HepG2 (cell line): ENCODE data around the gene IFI27. TPM values are rescaled to one million over a fixed set of nuclear protein-coding genes. Genes with fewer than 3 reads are reported as not detected.

Experiments used
- EED ChIP-seq: sonication (generic); formaldehyde crosslinking; IDR thresholded peaks from 2 replicates; pipeline ENCODE4 v1.5.0; 2020; ENCODE audit warnings: mild to moderate bottlenecking, missing genetic modification reagents
- ELF4 ChIP-seq: sonication (generic); formaldehyde crosslinking; IDR thresholded peaks from 2 replicates; pipeline ENCODE4 v1.5.0; 2020; ENCODE audit warnings: missing genetic modification reagents, mild to moderate bottlenecking, moderate library complexity, borderline replicate concordance
- FLYWCH1 ChIP-seq: sonication (generic); formaldehyde crosslinking; IDR thresholded peaks from 2 replicates; pipeline ENCODE4 v1.8.1; 2023; ENCODE audit warnings: mild to moderate bottlenecking, missing genetic modification reagents
- FOXA1 ChIP-seq, 2 experiments: fragments of 450-650 bp in 1 of 2; sonication (generic) in 1 of 2; formaldehyde crosslinking in 1 of 2; IDR thresholded peaks; 2 replicates each; pipeline versions ENCODE4 v1.4.0 to v1.6.1; 2016 to 2020; ENCODE audit warnings: missing genetic modification reagents in 1 of 2
- FOXK2 ChIP-seq: fragments of 450-650 bp; IDR thresholded peaks from 2 replicates; pipeline ENCODE4 v1.6.1; 2016
- GATA4 ChIP-seq: sonication (generic); IDR thresholded peaks from 2 replicates; pipeline ENCODE4 v1.6.1; 2016; ENCODE audit warnings: antibody characterized with exemption, low read depth, borderline replicate concordance
- GFI1 ChIP-seq: sonication (generic); formaldehyde crosslinking; IDR thresholded peaks from 2 replicates; pipeline ENCODE4 v1.5.0; 2020; ENCODE audit warnings: missing genetic modification reagents, mild to moderate bottlenecking, borderline replicate concordance
- JUN ChIP-seq: sonication (generic); formaldehyde crosslinking; IDR thresholded peaks from 2 replicates; pipeline ENCODE4 v1.4.0; 2020; ENCODE audit warnings: mild to moderate bottlenecking, missing genetic modification reagents
- NFE2 ChIP-seq: sonication (generic); formaldehyde crosslinking; IDR thresholded peaks from 2 replicates; pipeline ENCODE4 v1.4.0; 2020; ENCODE audit warnings: missing genetic modification reagents
- POLR2AphosphoS2 ChIP-seq: IDR thresholded peaks from 2 replicates; pipeline ENCODE4 v1.6.1; 2011; ENCODE audit warnings: low read depth, low read length, improper control_type of control experiment
- RFX1 ChIP-seq: fragments of 450-650 bp; IDR thresholded peaks from 2 replicates; pipeline ENCODE4 v1.6.1; 2017
- SIX4 ChIP-seq: sonication (generic); formaldehyde crosslinking; IDR thresholded peaks from 2 replicates; pipeline ENCODE4 v1.4.0; 2020; ENCODE audit warnings: missing genetic modification reagents
- ZNF484 ChIP-seq: sonication (generic); formaldehyde crosslinking; IDR thresholded peaks from 2 replicates; pipeline ENCODE4 v1.5.1; 2020; ENCODE audit warnings: mild to moderate bottlenecking, low read depth, missing genetic modification reagents, borderline replicate concordance
- ZNF556 ChIP-seq: sonication (generic); formaldehyde crosslinking; IDR thresholded peaks from 2 replicates; pipeline ENCODE4 v1.4.0; 2020; ENCODE audit warnings: mild to moderate bottlenecking, missing genetic modification reagents, borderline replicate concordance
- ZNF660 ChIP-seq: sonication (generic); formaldehyde crosslinking; IDR thresholded peaks from 2 replicates; pipeline ENCODE4 v1.5.1; 2020; ENCODE audit warnings: mild to moderate bottlenecking, low read depth, missing genetic modification reagents, borderline replicate concordance
- polyA plus RNA-seq, 8 experiments: library from polyadenylated mRNA; depleted of rRNA in 3 of 8; stranded (reverse) in 7 of 8; unstranded in 1 of 8; fragments of >200 nt; fragmentation: Illumina TruSeq in 4 of 8; extraction: Trizol in 4 of 8; gene quantifications; 2 replicates each; pipeline versions ENCODE4 v1.2.1 to v1.2.3, GENCODE V29; 2011 to 2016; ENCODE audit warnings: low read depth in 4 of 8, missing spikeins in 1 of 8, mixed read lengths in 1 of 8; ENCODE audit not compliant: insufficient read depth in 1 of 8
- total RNA-seq, 5 experiments: library from RNA; depleted of rRNA; stranded (reverse); fragments of >200 nt; fragmentation: Illumina TruSeq; extraction: Trizol; gene quantifications; 2 replicates each; pipeline ENCODE4 v1.2.3, GENCODE V29; 2016; ENCODE audit warnings: low read depth in 1 of 5
- TF ChIP-seq, protein P1 (sequence below): sonication (generic); formaldehyde crosslinking; IDR thresholded peaks from 2 replicates; pipeline ENCODE4 v1.8.1; 2023; ENCODE audit warnings: mild to moderate bottlenecking, missing genetic modification reagents, borderline replicate concordance
- TF ChIP-seq, protein P2 (sequence below): sonication (generic); formaldehyde crosslinking; IDR thresholded peaks from 2 replicates; pipeline ENCODE4 v1.4.0; 2020; ENCODE audit warnings: missing genetic modification reagents
- TF ChIP-seq, protein P3 (sequence below): sonication (generic); formaldehyde crosslinking; IDR thresholded peaks from 2 replicates; pipeline ENCODE4 v1.5.0; 2020; ENCODE audit warnings: mild to moderate bottlenecking, missing genetic modification reagents, borderline replicate concordance
- TF ChIP-seq, protein P4 (sequence below): IDR thresholded peaks from 2 replicates; pipeline ENCODE4 v1.6.1; 2016; ENCODE audit warnings: low read depth, control low read depth
- TF ChIP-seq, protein P5 (sequence below): sonication (generic); formaldehyde crosslinking; IDR thresholded peaks from 2 replicates; pipeline ENCODE4 v1.5.0; 2020; ENCODE audit warnings: missing genetic modification reagents, mild to moderate bottlenecking, borderline replicate concordance
- TF ChIP-seq, protein P6 (sequence below): sonication (generic); formaldehyde crosslinking; conservative IDR thresholded peaks from 2 replicates; pipeline ENCODE4 v1.8.0; 2022; ENCODE audit warnings: missing genetic modification reagents

IFI27 gene
- total and polyA plus RNA-seq, 2 of the 13 experiments (the other 11 are each of a cell fraction or from before 2014, with no cell fraction given), result 1.2 to 1.7 TPM

DNA sequence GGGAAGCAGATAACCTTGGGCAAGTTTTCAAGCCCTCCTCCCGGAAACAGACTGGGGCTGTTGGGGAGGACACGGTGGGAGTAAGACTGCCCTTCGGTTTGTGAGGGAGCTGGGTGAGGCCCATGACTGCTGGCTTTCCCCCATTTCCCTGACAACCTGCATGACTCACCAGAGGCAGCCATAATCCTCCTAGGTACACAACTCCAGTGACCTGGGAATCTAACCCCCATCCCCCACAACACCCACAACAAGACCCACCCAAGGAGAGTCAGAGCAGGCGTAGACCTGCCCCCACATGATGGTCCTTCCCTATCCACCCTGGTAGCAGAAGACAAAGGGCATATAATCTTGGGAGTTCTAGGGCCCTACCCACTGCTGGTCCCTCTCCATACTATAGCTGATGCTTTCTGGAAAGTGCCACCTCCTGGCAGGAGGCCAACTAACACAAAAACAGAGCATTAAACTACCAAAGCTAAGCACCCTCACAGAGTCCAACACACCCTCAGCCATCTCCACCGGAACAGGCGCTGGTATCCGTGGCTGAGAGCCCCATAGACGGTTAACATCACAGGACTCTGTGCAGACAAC lies 44.4 kb upstream of the IFI27 start (continued):
- TF ChIP-seq FOXA1 (IDR thresholded peaks at IDR 0.05), result no peak
- no peak for TF ChIP-seq FOXA1 (CRISPR knock-in tag; IDR thresholded peaks at IDR 0.05)
- TF ChIP-seq GFI1, result no peak
- no peak for TF ChIP-seq FOXK2
- no peak for TF ChIP-seq ELF4 (CRISPR knock-in tag)
- no peak for TF ChIP-seq NFE2
- TF ChIP-seq, protein P1, sequence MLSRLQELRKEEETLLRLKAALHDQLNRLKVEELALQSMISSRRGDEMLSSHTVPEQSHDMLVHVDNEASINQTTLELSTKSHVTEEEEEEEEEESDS (CRISPR knock-in tag), result no peak
- no peak for TF ChIP-seq JUN (CRISPR knock-in tag)
- no peak for TF ChIP-seq GATA4
- TF ChIP-seq ZNF556 (CRISPR knock-in tag), result no peak
- TF ChIP-seq FLYWCH1 (CRISPR knock-in tag), result no peak
- TF ChIP-seq ZNF660 (CRISPR knock-in tag), result no peak
- TF ChIP-seq SIX4 (CRISPR knock-in tag), result no peak
- TF ChIP-seq, protein P2, sequence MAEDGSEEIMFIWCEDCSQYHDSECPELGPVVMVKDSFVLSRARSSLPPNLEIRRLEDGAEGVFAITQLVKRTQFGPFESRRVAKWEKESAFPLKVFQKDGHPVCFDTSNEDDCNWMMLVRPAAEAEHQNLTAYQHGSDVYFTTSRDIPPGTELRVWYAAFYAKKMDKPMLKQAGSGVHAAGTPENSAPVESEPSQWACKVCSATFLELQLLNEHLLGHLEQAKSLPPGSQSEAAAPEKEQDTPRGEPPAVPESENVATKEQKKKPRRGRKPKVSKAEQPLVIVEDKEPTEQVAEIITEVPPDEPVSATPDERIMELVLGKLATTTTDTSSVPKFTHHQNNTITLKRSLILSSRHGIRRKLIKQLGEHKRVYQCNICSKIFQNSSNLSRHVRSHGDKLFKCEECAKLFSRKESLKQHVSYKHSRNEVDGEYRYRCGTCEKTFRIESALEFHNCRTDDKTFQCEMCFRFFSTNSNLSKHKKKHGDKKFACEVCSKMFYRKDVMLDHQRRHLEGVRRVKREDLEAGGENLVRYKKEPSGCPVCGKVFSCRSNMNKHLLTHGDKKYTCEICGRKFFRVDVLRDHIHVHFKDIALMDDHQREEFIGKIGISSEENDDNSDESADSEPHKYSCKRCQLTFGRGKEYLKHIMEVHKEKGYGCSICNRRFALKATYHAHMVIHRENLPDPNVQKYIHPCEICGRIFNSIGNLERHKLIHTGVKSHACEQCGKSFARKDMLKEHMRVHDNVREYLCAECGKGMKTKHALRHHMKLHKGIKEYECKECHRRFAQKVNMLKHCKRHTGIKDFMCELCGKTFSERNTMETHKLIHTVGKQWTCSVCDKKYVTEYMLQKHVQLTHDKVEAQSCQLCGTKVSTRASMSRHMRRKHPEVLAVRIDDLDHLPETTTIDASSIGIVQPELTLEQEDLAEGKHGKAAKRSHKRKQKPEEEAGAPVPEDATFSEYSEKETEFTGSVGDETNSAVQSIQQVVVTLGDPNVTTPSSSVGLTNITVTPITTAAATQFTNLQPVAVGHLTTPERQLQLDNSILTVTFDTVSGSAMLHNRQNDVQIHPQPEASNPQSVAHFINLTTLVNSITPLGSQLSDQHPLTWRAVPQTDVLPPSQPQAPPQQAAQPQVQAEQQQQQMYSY (CRISPR knock-in tag), result no peak
- TF ChIP-seq RFX1, result peak; percentile 9; the same call in 1 of the 2 replicates
- no peak for TF ChIP-seq ZNF484 (CRISPR knock-in tag)
- TF ChIP-seq, protein P3, sequence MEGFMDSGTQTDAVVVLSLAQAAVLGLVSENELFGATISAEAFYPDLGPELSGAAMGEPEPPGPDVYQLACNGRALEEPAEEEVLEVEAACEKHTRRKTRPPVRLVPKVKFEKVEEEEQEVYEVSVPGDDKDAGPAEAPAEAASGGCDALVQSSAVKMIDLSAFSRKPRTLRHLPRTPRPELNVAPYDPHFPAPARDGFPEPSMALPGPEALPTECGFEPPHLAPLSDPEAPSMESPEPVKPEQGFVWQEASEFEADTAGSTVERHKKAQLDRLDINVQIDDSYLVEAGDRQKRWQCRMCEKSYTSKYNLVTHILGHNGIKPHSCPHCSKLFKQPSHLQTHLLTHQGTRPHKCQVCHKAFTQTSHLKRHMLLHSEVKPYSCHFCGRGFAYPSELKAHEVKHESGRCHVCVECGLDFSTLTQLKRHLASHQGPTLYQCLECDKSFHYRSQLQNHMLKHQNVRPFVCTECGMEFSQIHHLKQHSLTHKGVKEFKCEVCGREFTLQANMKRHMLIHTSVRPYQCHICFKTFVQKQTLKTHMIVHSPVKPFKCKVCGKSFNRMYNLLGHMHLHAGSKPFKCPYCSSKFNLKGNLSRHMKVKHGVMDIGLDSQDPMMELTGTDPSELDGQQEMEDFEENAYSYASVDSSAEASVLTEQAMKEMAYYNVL (CRISPR knock-in tag), result no peak
- TF ChIP-seq, protein P4, sequence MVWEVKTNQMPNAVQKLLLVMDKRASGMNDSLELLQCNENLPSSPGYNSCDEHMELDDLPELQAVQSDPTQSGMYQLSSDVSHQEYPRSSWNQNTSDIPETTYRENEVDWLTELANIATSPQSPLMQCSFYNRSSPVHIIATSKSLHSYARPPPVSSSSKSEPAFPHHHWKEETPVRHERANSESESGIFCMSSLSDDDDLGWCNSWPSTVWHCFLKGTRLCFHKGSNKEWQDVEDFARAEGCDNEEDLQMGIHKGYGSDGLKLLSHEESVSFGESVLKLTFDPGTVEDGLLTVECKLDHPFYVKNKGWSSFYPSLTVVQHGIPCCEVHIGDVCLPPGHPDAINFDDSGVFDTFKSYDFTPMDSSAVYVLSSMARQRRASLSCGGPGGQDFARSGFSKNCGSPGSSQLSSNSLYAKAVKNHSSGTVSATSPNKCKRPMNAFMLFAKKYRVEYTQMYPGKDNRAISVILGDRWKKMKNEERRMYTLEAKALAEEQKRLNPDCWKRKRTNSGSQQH (CRISPR knock-in tag), result no peak
- TF ChIP-seq, protein P5, sequence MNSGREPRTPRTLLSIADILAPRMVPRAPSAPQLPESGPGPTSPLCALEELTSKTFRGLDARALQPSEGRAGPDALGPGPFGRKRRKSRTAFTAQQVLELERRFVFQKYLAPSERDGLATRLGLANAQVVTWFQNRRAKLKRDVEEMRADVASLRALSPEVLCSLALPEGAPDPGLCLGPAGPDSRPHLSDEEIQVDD (CRISPR knock-in tag), result no peak
- no peak for TF ChIP-seq POLR2AphosphoS2
- TF ChIP-seq, protein P6, sequence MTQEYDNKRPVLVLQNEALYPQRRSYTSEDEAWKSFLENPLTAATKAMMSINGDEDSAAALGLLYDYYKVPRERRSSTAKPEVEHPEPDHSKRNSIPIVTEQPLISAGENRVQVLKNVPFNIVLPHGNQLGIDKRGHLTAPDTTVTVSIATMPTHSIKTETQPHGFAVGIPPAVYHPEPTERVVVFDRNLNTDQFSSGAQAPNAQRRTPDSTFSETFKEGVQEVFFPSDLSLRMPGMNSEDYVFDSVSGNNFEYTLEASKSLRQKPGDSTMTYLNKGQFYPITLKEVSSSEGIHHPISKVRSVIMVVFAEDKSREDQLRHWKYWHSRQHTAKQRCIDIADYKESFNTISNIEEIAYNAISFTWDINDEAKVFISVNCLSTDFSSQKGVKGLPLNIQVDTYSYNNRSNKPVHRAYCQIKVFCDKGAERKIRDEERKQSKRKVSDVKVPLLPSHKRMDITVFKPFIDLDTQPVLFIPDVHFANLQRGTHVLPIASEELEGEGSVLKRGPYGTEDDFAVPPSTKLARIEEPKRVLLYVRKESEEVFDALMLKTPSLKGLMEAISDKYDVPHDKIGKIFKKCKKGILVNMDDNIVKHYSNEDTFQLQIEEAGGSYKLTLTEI (CRISPR knock-in tag), result no peak
- TF ChIP-seq EED, result no peak
